DND-41 (cell line): ENCODE results near the gene TRRAP.

Experiments
- EZH2 ChIP-seq: IDR thresholded peaks from 3 replicates; pipeline ENCODE4 v1.6.1; 2012; ENCODE audit warnings: borderline replicate concordance, low read depth, mild to moderate bottlenecking, moderate library complexity, low read length, inconsistent platforms; ENCODE audit not compliant: severe bottlenecking
- TF ChIP-seq, protein P1 (sequence below): IDR thresholded peaks from 2 replicates; pipeline ENCODE4 v1.5.1; 2012; ENCODE audit warnings: borderline replicate concordance, low read length, moderate library complexity, mild to moderate bottlenecking; ENCODE audit not compliant: poor library complexity, severe bottlenecking; ENCODE audit errors: extremely low read depth

DNA sequence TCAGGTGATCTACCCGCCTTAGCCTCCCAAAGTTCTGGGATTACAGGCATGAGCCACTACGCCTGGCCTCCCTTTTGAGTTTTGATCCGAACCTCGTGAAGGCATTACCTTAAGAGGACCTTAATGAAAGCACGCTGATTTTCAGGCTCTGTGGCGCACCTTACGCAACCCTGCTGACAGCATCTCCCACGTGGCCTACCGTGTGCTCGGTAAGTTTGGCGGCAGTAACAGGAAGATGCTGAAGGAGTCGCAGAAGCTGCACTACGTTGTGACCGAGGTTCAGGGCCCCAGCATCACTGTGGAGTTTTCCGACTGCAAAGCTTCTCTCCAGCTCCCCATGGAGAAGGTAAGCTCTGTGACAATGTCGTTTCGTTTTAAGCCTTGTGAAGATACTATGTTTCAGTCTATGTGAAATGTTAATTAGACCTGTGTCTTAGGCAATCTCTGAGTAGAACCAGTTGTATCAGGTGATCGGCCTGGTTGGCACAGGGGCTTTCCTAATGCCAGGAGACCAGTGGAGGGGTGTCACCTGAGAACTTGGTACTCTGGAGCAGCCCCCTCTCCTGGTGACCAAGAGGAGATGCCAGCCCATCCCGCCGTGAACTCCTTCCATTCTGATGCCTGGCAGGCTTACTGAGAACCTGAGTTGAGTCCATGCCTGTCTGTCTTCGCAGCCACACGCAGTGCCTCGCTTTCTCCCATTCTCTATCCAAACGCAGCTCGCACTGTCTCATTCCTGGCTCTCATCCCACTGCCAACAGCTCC lies 43.5 kb downstream of the TRRAP start:
- TF ChIP-seq, protein P1, sequence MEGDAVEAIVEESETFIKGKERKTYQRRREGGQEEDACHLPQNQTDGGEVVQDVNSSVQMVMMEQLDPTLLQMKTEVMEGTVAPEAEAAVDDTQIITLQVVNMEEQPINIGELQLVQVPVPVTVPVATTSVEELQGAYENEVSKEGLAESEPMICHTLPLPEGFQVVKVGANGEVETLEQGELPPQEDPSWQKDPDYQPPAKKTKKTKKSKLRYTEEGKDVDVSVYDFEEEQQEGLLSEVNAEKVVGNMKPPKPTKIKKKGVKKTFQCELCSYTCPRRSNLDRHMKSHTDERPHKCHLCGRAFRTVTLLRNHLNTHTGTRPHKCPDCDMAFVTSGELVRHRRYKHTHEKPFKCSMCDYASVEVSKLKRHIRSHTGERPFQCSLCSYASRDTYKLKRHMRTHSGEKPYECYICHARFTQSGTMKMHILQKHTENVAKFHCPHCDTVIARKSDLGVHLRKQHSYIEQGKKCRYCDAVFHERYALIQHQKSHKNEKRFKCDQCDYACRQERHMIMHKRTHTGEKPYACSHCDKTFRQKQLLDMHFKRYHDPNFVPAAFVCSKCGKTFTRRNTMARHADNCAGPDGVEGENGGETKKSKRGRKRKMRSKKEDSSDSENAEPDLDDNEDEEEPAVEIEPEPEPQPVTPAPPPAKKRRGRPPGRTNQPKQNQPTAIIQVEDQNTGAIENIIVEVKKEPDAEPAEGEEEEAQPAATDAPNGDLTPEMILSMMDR: no peak
- TF ChIP-seq EZH2: no peak
